ENCODE data around the gene EPB42. TPM values are rescaled to one million over a fixed set of nuclear protein-coding genes. Genes with fewer than 3 reads are reported as not detected.
"Not testable (repeated sequence)": the region's sequence is repeated elsewhere in the genome, so short reads cannot be mapped to it uniquely, and the experiment has no call there.

The EPB42 gene
- total RNA-seq, 1 experiment from 2014 or later: not detected

DNA sequence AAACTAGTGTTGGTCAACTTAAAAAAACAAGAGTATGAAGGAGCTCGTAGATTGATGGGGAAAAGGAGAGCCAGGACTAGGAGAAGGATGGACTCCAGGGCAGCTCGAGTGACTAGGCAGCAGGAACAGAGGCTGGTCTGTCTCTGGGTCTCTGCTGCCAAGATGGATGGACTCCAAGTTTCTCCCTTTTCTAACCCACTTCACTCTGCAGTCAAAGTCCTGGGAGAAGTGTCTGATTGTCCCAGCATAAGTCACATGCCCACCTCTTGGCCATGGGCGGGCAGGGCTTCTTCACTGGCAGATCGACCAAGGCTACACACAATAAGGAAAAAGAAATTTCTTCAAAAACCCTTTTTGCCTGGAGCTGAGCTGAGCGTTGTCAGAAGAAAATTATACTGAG is 9.2 kb upstream of the EPB42 start:
- no peaks in the 10 kb centered on the region for H3K36me3 ChIP-seq (ENCODE audit: insufficient read depth, low read length, poor library complexity, severe bottlenecking)
- POLR2A ChIA-PET (ENCODE audit: low non-redundant PET): no interaction called here
- no peak for DNase-seq (ENCODE audit: low spot score)
- H3K9me3 ChIP-seq (ENCODE audit: low read depth, low read length, poor library complexity, severe bottlenecking): no peaks in the 10 kb centered on the region
- CTCF ChIA-PET: no interaction called here
- intact Hi-C loops (cut with micrococcal nuclease; ENCODE audit: unreplicated experiment): no loop called here
- no peaks in the 10 kb centered on the region for H3K27me3 ChIP-seq (replicated peaks; ENCODE audit: insufficient read depth, low read depth, low read length, poor library complexity)
- no peaks in the 10 kb centered on the region for H3K4me1 ChIP-seq (ENCODE audit: insufficient read depth, low read length, poor library complexity, severe bottlenecking)
- H3K27ac ChIP-seq (ENCODE audit: low read depth, low read length, poor library complexity, severe bottlenecking): no peak overlapping the region
- H3K4me3 ChIP-seq (ENCODE audit: low read depth, low read length, poor library complexity, severe bottlenecking): no peak overlapping the region
- no peak for TF ChIP-seq CTCF (conservative IDR thresholded peaks at IDR 0.05; ENCODE audit: low read depth, low read length)
- no peak for TF ChIP-seq EZH2 (IDR thresholded peaks at IDR 0.05; ENCODE audit: borderline replicate concordance, low read depth, low read length, poor library complexity, severe bottlenecking)
- no TSS peak for BruUV-seq (replicated peaks)

DNA sequence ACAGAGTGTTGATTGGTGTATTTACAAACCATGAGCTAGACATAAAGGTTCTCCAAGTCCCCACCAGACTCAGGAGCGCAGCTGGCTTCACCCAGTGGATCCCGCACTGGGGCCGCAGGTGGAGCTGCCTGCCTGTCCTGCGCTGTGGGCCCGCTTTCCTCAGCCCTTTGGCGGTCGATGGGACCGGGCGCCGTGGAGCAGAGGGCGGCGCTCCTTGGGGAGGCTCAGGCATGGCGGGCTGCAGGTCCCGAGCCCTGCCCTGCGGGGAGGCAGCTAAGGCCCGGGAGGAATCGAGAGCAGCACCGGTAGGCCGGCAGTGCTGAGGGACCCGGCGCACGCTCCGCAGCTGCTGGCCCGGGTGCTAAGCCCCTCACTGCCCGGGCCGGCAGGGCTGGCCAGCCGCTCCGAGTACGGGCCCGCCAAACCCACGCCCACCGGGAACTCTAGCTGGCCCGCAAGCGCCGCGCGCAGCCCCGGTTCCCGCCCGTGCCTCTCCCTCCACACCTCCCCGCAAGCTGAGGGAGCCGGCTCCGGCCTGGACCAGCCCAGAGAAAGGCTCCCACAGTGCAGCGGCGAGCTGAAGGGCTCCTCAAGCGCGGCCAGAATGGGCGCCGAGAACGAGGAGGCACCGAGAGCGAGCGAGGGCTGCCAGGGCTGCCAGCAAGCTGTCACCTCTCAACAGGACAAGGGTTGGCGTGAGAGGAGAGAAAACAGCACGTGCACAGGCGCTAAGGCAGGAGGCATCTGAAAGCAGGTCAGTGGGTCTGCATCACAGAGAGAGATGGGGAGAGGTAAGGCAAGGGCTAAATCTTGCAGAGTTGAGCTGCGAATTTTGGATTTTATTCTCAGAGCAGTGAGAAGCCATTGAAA is 5.9 kb upstream of the EPB42 start:
- H3K4me1 ChIP-seq (ENCODE audit: insufficient read depth, low read length, poor library complexity, severe bottlenecking): no peaks in the 10 kb centered on the region
- no peaks in the 10 kb centered on the region for H3K27me3 ChIP-seq (replicated peaks; ENCODE audit: insufficient read depth, low read depth, low read length, poor library complexity)
- H3K36me3 ChIP-seq (ENCODE audit: insufficient read depth, low read length, poor library complexity, severe bottlenecking): no peaks in the 10 kb centered on the region
- no peak overlapping the region for H3K27ac ChIP-seq (ENCODE audit: low read depth, low read length, poor library complexity, severe bottlenecking)
- ChIA-PET CTCF (interaction anchor here (1.6 to 2.3 kb wide), 3 partner anchors 23 to 60 kb away, joined by 10 to 47 read pairs (median 12); no protein-coding TSS in a partner anchor), POLR2A (ENCODE audit: low non-redundant PET) (no interaction called here)
- BruUV-seq (replicated peaks): no TSS peak
- no peak overlapping the region for H3K4me3 ChIP-seq (ENCODE audit: low read depth, low read length, poor library complexity, severe bottlenecking)
- intact Hi-C loops (cut with micrococcal nuclease; ENCODE audit: unreplicated experiment): no loop called here
- H3K9me3 ChIP-seq (ENCODE audit: low read depth, low read length, poor library complexity, severe bottlenecking): no peaks in the 10 kb centered on the region
- no peak for TF ChIP-seq CTCF (conservative IDR thresholded peaks at IDR 0.05; ENCODE audit: low read depth, low read length)
- TF ChIP-seq EZH2 (IDR thresholded peaks at IDR 0.05; ENCODE audit: borderline replicate concordance, low read depth, low read length, poor library complexity, severe bottlenecking): no peak
- DNase-seq (ENCODE audit: low spot score): no peak

DNA sequence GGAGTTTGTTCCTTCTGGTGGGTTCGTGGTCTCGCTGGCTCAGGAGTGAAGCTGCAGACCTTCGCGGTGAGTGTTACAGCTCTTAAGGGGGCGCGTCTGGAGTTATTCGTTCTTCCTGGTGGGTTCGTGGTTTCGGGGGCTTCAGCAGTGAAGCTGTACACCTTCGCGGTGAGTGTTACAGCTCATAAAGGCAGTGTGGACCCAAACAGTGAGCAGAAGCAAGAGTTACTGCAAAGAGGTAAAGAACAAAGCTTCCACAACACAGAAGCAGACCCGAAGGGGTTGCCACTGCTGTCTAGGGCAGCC is 5.1 kb upstream of the EPB42 start:
- DNase-seq (ENCODE audit: low spot score); H3K4me3 ChIP-seq (ENCODE audit: low read depth, low read length, poor library complexity, severe bottlenecking); H3K9me3 ChIP-seq (ENCODE audit: low read depth, low read length, poor library complexity, severe bottlenecking); H3K36me3 ChIP-seq (ENCODE audit: insufficient read depth, low read length, poor library complexity, severe bottlenecking); H3K27ac ChIP-seq (ENCODE audit: low read depth, low read length, poor library complexity, severe bottlenecking); H3K4me1 ChIP-seq (ENCODE audit: insufficient read depth, low read length, poor library complexity, severe bottlenecking); H3K27me3 ChIP-seq (replicated peaks; ENCODE audit: insufficient read depth, low read depth, low read length, poor library complexity); POLR2A ChIA-PET (ENCODE audit: low non-redundant PET); BruUV-seq (replicated peaks): not testable (repeated sequence)
- CTCF ChIA-PET: interaction anchor here (0.6 to 2.3 kb wide), 8 partner anchors 15 to 70 kb away, joined by 3 to 47 read pairs (median 7); no protein-coding TSS in a partner anchor
- intact Hi-C loops (cut with micrococcal nuclease; ENCODE audit: unreplicated experiment): loop anchor here (2.0 kb wide), 1 partner anchor 59 kb away; no protein-coding TSS in a partner anchor
